ENCODE results near the gene SAFB. TPM values are rescaled to one million over a fixed set of nuclear protein-coding genes. Genes with fewer than 3 reads are reported as not detected.
"Not testable (repeated sequence)": the region's sequence is repeated elsewhere in the genome, so short reads cannot be mapped to it uniquely, and the experiment has no call there.

The SAFB gene
- total RNA-seq, 1 donor from 2014 or later, result 67.4 TPM

DNA sequence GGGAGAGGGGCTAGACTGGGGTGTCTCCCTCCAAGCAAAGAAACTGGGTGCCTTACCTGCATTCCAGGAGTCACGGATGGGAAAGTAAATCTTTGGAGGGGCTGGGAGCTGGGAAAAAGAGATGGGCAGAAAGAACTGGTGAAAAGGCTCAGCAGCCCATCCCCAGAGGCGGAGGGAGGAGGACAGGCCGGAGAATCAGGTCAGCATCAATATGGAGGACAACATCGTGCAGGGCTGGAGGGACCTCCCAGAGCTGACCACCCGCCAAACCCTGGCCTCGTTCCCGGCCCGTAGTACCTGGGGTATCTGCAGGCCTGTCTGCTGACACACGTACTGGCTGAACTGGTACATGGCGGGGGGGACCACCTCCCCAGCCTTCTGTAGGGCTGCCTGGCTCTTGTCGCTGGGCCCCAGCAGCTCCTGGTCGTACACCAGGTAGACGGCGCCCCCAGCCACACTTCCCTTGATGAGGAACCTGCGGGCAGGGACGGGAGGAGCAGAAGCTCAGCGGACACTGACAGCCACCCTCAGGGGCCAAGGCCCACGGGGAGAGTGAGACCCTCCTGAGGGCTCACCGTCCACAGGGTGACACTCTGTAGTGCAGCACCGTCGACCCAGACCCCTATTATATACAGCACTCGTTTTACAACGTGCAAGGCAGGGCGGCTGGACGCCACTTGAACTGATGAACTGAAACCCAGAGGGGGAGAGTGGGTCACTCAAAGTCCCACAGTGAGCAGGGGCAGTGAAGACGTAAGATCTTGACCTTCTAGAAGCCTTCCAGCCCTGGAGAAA lies 56.6 kb downstream of the SAFB start:
- DNase-seq (ENCODE audit: low spot score), result no peak
- intact Hi-C loops (cut with DNase I), result loop anchor here (1.0 to 5.0 kb wide), 2 partner anchors 57 to 113 kb away; partner anchors contain the start of genes DUS3L and SAFB2

DNA sequence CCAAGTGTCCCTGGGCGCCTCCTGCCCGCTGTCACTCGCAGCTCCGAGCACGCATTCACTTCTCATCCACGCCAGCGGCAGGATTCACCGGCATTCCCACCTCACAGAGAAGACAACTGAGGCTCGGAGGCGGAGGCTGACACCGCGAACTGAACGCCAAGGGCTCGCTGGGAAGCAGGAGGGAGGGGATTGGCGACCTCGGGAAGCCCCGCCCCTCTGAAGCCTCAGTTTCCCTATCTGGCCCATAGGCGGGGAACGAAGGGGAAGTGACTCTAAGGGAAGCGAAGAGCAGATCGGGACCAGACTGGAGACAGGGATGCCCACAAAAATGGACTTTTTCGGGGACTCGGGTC lies 57.2 kb downstream of the SAFB start:
- DNase-seq (ENCODE audit: low spot score), result no peak
- intact Hi-C loops (cut with DNase I), result loop anchor here (1.0 to 5.0 kb wide), 2 partner anchors 58 to 112 kb away; partner anchors contain the start of genes DUS3L and SAFB2

DNA sequence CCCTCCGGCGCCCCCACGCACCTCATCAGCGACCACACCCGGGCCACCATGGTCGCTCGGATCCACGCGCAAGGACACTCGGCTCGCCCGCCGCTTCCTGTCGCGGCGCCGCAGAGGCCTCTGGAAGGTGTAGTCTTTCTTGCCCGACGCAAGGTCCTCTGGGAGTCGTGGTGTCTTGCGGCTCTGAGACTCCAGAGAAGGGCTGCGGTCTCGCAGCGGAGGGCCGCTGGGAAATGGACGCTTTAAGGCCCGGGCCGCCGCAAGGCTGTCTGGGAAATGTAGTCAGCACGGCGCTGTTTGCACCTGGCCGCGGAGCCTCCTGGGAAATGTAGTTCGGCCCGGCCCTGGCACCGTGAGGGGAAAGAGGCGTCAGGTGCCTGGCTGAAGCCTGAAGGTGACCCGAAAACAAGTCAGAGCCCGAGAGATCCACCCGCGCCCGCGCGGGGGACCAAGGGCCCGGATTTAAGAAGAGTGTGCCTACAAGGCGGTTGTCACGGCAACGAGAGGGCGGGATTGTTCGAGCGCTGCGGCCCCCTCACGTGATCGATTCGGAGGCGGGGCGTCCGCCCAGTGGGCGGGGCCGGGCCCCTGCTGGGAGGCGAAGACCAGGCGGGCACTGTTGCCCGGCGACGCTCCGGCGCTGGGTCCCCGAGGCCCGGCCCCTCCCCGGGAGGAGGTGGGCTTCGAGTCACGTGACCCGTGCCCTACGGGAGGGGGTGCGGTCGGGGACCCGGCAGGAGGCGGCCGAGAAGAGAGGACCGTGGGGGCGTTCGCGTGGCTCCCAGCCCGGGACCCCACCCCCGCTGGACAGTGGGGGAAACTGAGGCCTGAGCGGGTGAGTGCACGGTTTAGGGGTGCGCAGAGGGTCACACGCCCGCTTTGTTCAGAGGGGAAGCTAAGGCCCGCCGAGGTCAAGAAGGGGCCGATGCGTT lies 57.8 kb downstream of the SAFB start, which contains the start of the genes HSD11B1L and MICOS13:
TSS of gene HSD11B1L (plus strand) at position 591 of the 932 bp plus-strand sequence. CDS start 3,806 bp downstream, outside the sequence.
TSS of gene MICOS13 (minus strand) at position 80 of the 932 bp plus-strand sequence. CDS start at position 50, 30 bp downstream.
- intact Hi-C loops (cut with DNase I), result loop anchor here (1.0 to 5.0 kb wide), 2 partner anchors 58 to 112 kb away; partner anchors contain the start of genes DUS3L and SAFB2
- DNase-seq (ENCODE audit: low spot score), result peak; percentile 100

- intact Hi-C loops (cut with DNase I), result loop anchor here (5.0 kb wide), 1 partner anchor 111 kb away; the partner anchor contains the start of gene DUS3L
- DNase-seq (ENCODE audit: low spot score), result no peak
These were observed 58.7 kb downstream of the SAFB start for GRCh38 chr19:5681391-5682106.

GRCh38 chr19:5682107-5682482 lies 59.2 kb downstream of the SAFB start:
- intact Hi-C loops (cut with DNase I), result loop anchor here (5.0 kb wide), 1 partner anchor 110 kb away; the partner anchor contains the start of gene DUS3L
- DNase-seq (ENCODE audit: low spot score), result peak; percentile 54

DNA sequence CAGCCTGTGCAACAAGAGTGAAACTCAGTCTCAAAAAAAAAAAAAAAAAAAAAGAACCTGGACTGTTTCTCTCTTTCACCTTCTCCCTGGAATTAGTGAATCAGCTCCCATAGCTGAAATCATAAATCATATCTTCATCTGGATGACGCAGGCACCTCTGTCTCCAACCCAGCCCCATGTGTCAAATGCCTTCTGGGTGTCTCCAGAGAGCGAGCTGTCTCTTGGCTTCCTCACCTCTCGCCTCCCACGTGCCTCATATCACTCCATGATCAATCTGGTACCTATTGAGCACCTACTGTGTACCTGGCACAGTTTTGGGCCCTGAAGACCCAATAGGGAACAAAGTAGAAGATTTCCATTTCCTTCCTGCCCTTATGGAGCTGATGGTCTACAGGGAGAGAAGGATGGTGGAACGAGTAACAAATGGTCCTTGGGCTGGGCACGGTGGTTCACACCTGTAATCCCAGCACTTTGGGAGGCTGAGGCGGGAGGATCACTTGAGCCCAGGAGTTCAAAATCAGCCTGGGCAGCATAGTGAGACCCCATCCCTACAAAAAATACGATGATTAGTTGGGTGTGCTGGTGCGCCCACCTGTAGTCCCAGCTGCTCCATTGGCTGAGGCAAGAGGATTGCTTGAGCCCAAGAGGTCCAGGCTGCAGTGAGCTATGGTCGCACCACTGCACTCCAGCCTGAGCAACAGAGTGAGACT lies 60.4 kb downstream of the SAFB start:
- intact Hi-C loops (cut with DNase I), result loop anchor here (5.0 kb wide), 1 partner anchor 109 kb away; the partner anchor contains the start of gene DUS3L
- no peak for DNase-seq (ENCODE audit: low spot score)

DNA sequence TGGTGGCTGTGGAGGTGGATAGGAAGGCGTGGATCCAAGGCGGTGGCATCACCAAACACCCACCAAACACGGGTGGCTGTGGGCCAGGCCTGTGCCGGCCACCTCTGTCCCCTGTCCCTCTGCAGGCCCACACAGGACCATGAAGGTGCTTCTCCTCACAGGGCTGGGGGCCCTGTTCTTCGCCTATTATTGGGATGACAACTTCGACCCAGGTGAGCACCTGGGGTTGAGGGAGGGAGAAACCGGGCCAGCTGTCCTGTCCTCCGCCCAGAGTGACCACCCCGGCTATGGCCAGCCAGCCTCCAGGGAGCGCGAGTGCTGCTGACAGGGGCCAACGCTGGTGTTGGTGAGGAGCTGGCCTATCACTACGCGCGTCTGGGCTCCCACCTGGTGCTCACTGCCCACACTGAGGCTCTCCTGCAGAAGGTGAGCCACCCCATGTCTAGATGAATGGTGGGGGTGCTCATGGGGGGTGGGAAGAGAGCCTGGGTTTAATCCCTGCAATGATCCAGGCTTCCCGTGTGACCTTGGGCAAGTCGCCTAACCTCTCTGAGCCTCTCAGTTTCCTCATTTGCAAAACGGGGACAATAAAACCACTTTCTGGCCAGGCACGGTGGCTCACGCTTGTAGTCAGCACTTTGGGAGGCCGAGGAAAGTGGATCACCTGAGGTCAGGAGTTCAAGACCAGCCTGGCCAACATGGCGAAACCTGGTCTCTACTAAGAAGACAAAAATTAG lies 62.0 kb downstream of the SAFB start:
- no peak for DNase-seq (ENCODE audit: low spot score)
- intact Hi-C loops (cut with DNase I), result loop anchor here (5.0 kb wide), 1 partner anchor 107 kb away; the partner anchor contains the start of gene DUS3L

GRCh38 chr19:5686326-5686646 lies 63.4 kb downstream of the SAFB start:
- intact Hi-C loops (cut with DNase I), result no loop called here
- no peak for DNase-seq (ENCODE audit: low spot score)

- intact Hi-C loops (cut with DNase I), result no loop called here
- peak; percentile 100 for DNase-seq (ENCODE audit: low spot score)
These were observed 63.9 kb downstream of the SAFB start for GRCh38 chr19:5686647-5687359.

DNA sequence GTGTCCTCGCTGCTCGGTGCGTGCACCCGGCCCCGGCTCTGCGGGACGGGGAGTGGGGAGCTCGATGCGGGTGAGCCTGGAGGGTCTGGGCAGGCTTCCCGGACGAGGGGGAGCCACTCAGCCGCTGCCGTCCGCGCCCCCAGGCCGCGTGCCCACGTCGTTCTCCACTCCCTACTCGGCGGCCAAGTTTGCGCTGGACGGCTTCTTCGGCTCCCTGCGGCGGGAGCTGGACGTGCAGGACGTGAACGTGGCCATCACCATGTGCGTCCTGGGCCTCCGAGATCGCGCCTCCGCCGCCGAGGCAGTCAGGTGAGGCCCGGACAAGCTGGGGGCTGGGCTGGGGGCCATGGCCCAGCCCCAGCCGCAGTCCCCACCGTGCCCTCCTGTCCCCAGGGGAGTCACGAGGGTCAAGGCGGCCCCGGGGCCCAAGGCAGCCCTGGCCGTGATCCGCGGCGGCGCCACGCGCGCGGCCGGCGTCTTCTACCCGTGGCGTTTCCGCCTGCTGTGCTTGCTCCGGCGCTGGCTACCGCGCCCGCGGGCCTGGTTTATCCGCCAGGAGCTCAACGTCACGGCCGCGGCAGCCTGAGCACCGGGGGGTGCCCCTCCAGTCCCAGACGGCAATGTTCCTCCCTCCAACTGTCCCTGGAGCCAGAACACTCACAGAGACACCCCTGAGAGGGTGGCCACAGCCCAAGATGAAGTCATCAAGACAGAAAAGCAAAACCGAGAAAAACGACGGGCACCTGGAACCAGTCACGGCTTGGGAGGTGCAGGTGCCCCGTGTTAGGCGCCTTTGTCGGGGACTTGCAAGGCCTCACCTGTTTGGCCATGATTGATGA lies 64.7 kb downstream of the SAFB start:
- DNase-seq (ENCODE audit: low spot score), result no peak

GRCh38 chr19:5688262-5688881 lies 65.5 kb downstream of the SAFB start:
- intact Hi-C loops (cut with DNase I); DNase-seq (ENCODE audit: low spot score): not testable (repeated sequence)

More for the DNA sequence above, 64.7 kb downstream of the SAFB start:
- intact Hi-C loops (cut with DNase I), result no loop called here

- intact Hi-C loops (cut with DNase I), result loop anchor here (1.0 kb wide), 1 partner anchor 30 kb away; the partner anchor contains the start of genes CATSPERD and LONP1
- peak; percentile 99 for DNase-seq (ENCODE audit: low spot score)
These were observed 67.5 kb downstream of the SAFB start, which contains the start of gene RPL36 for GRCh38 chr19:5690125-5690954. TSS of gene RPL36 (plus strand) at chr19:5690295. CDS start at chr19:5690508, 213 bp downstream.

GRCh38 chr19:5690955-5691821 lies 68.3 kb downstream of the SAFB start:
- intact Hi-C loops (cut with DNase I), result loop anchor here (1.0 kb wide), 1 partner anchor 29 kb away; the partner anchor contains the start of genes CATSPERD and LONP1
- peak; percentile 85 for DNase-seq (ENCODE audit: low spot score)
